ENCODE results near the gene STK4. TPM values are rescaled to one million over a fixed set of nuclear protein-coding genes. Genes with fewer than 3 reads are reported as not detected.

The STK4 gene
- total RNA-seq, 1 donor from 2014 or later, result 17.7 TPM

- Histone ChIP-seq H3K9me3 (ENCODE audit: control insufficient read depth in 3 of 3, low read length in 3 of 3) (no peaks in the 10 kb centered on the region), H3K27me3 (ENCODE audit: control insufficient read depth in 3 of 3, insufficient read depth in 3 of 3, low read length in 3 of 3) (no peaks in the 10 kb centered on the region), H3K36me3 (ENCODE audit: control insufficient read depth in 3 of 3, insufficient read depth in 3 of 3, low read length in 3 of 3) (peaks cover 55 to 81% (median 76%) of the 10 kb centered on the region in 3 donors), H3K9ac (ENCODE audit: low read depth in 1 of 3, low read length in 3 of 3) (no peak overlapping the region), H3K27ac (ENCODE audit: low read depth, low read length) (no peak overlapping the region), H3K4me1 (ENCODE audit: control insufficient read depth in 3 of 3, insufficient read depth in 3 of 3, low read length in 3 of 3) (peaks cover 0 to 3% (median 0%) of the 10 kb centered on the region in 3 donors), H3K4me3 (ENCODE audit: low read length in 3 of 3) (no peak overlapping the region)
Measured at GRCh38 chr20:44950368-44950767, 15.9 kb upstream of the STK4 start.

- Histone ChIP-seq H3K9me3 (ENCODE audit: control insufficient read depth in 3 of 3, low read length in 3 of 3) (no peaks in the 10 kb centered on the region), H3K4me3 (ENCODE audit: low read length in 3 of 3) (no peak overlapping the region), H3K27me3 (ENCODE audit: control insufficient read depth in 3 of 3, insufficient read depth in 3 of 3, low read length in 3 of 3) (no peaks in the 10 kb centered on the region), H3K9ac (ENCODE audit: low read depth in 1 of 3, low read length in 3 of 3) (no peak overlapping the region), H3K36me3 (ENCODE audit: control insufficient read depth in 3 of 3, insufficient read depth in 3 of 3, low read length in 3 of 3) (peaks cover 52 to 75% (median 74%) of the 10 kb centered on the region in 3 donors), H3K27ac (ENCODE audit: low read depth, low read length) (no peak overlapping the region), H3K4me1 (ENCODE audit: control insufficient read depth in 3 of 3, insufficient read depth in 3 of 3, low read length in 3 of 3) (no peaks in the 10 kb centered on the region)
Measured at GRCh38 chr20:44952731-44953130, 13.6 kb upstream of the STK4 start.

- Histone ChIP-seq H3K4me3 (ENCODE audit: low read length in 3 of 3) (no peak overlapping the region), H3K27me3 (ENCODE audit: control insufficient read depth in 3 of 3, insufficient read depth in 3 of 3, low read length in 3 of 3) (no peaks in the 10 kb centered on the region), H3K36me3 (ENCODE audit: control insufficient read depth in 3 of 3, insufficient read depth in 3 of 3, low read length in 3 of 3) (peaks cover 44 to 64% (median 64%) of the 10 kb centered on the region in 3 donors), H3K9ac (ENCODE audit: low read depth in 1 of 3, low read length in 3 of 3) (no peak overlapping the region), H3K4me1 (ENCODE audit: control insufficient read depth in 3 of 3, insufficient read depth in 3 of 3, low read length in 3 of 3) (peaks cover 3 to 4% (median 4%) of the 10 kb centered on the region in 3 donors), H3K27ac (ENCODE audit: low read depth, low read length) (no peak overlapping the region), H3K9me3 (ENCODE audit: control insufficient read depth in 3 of 3, low read length in 3 of 3) (no peaks in the 10 kb centered on the region)
Measured at GRCh38 chr20:44954211-44954610, 12.1 kb upstream of the STK4 start.

GRCh38 chr20:44955270-44955669 is 11.0 kb upstream of the STK4 start:
- Histone ChIP-seq H3K4me3 (ENCODE audit: low read length in 3 of 3) (no peak overlapping the region), H3K9ac (ENCODE audit: low read depth in 1 of 3, low read length in 3 of 3) (no peak overlapping the region), H3K27me3 (ENCODE audit: control insufficient read depth in 3 of 3, insufficient read depth in 3 of 3, low read length in 3 of 3) (no peaks in the 10 kb centered on the region), H3K9me3 (ENCODE audit: control insufficient read depth in 3 of 3, low read length in 3 of 3) (no peaks in the 10 kb centered on the region), H3K27ac (ENCODE audit: low read depth, low read length) (no peak overlapping the region), H3K4me1 (ENCODE audit: control insufficient read depth in 3 of 3, insufficient read depth in 3 of 3, low read length in 3 of 3) (peaks cover 8 to 10% (median 9%) of the 10 kb centered on the region in 3 donors), H3K36me3 (ENCODE audit: control insufficient read depth in 3 of 3, insufficient read depth in 3 of 3, low read length in 3 of 3) (peaks cover 38 to 58% (median 58%) of the 10 kb centered on the region in 3 donors)

- Histone ChIP-seq H3K36me3 (ENCODE audit: control insufficient read depth in 3 of 3, insufficient read depth in 3 of 3, low read length in 3 of 3) (peaks cover 29 to 47% (median 47%) of the 10 kb centered on the region in 3 donors), H3K9ac (ENCODE audit: low read depth in 1 of 3, low read length in 3 of 3) (no peak overlapping the region), H3K4me1 (ENCODE audit: control insufficient read depth in 3 of 3, insufficient read depth in 3 of 3, low read length in 3 of 3) (peaks cover 8 to 14% (median 9%) of the 10 kb centered on the region in 3 donors), H3K27ac (ENCODE audit: low read depth, low read length) (no peak overlapping the region), H3K9me3 (ENCODE audit: control insufficient read depth in 3 of 3, low read length in 3 of 3) (no peaks in the 10 kb centered on the region), H3K27me3 (ENCODE audit: control insufficient read depth in 3 of 3, insufficient read depth in 3 of 3, low read length in 3 of 3) (no peaks in the 10 kb centered on the region), H3K4me3 (ENCODE audit: low read length in 3 of 3) (no peak overlapping the region)
Measured at GRCh38 chr20:44956410-44956809, 9.9 kb upstream of the STK4 start.

- no peaks in the 10 kb centered on the region for H3K27me3 ChIP-seq (ENCODE audit: control insufficient read depth in 3 of 3, insufficient read depth in 3 of 3, low read length in 3 of 3)
- no peak overlapping the region for H3K4me3 ChIP-seq (ENCODE audit: low read length in 3 of 3)
- H3K4me1 ChIP-seq (ENCODE audit: control insufficient read depth in 3 of 3, insufficient read depth in 3 of 3, low read length in 3 of 3), result peaks cover 8 to 14% (median 9%) of the 10 kb centered on the region in 3 donors
- H3K36me3 ChIP-seq (ENCODE audit: control insufficient read depth in 3 of 3, insufficient read depth in 3 of 3, low read length in 3 of 3), result peaks cover 19 to 31% (median 28%) of the 10 kb centered on the region in 3 donors
- no peaks in the 10 kb centered on the region for H3K9me3 ChIP-seq (ENCODE audit: control insufficient read depth in 3 of 3, low read length in 3 of 3)
- no peak overlapping the region for H3K27ac ChIP-seq (ENCODE audit: low read depth, low read length)
- H3K9ac ChIP-seq (ENCODE audit: low read depth in 1 of 3, low read length in 3 of 3), result no peak overlapping the region
Measured at GRCh38 chr20:44958276-44958675, 8.0 kb upstream of the STK4 start.

- Histone ChIP-seq H3K27ac (ENCODE audit: low read depth, low read length) (peak overlapping the region; percentile 13), H3K36me3 (ENCODE audit: control insufficient read depth in 3 of 3, insufficient read depth in 3 of 3, low read length in 3 of 3) (peaks cover 12 to 22% (median 19%) of the 10 kb centered on the region in 3 donors), H3K27me3 (ENCODE audit: control insufficient read depth in 3 of 3, insufficient read depth in 3 of 3, low read length in 3 of 3) (no peaks in the 10 kb centered on the region), H3K4me1 (ENCODE audit: control insufficient read depth in 3 of 3, insufficient read depth in 3 of 3, low read length in 3 of 3) (peaks cover 8 to 14% (median 9%) of the 10 kb centered on the region in 3 donors), H3K9ac (ENCODE audit: low read depth in 1 of 3, low read length in 3 of 3) (peak overlapping the region; percentile 44 to 78 (median 68)), H3K4me3 (ENCODE audit: low read length in 3 of 3) (peak overlapping the region; percentile 77 to 87 (median 85)), H3K9me3 (ENCODE audit: control insufficient read depth in 3 of 3, low read length in 3 of 3) (no peaks in the 10 kb centered on the region)
Measured at GRCh38 chr20:44959082-44959637, 7.2 kb upstream of the STK4 start.

GRCh38 chr20:44959638-44960102 is 6.6 kb upstream of the STK4 start:
- Histone ChIP-seq H3K27ac (ENCODE audit: low read depth, low read length) (peak overlapping the region; percentile 23), H3K4me3 (ENCODE audit: low read length in 3 of 3) (peak overlapping the region; percentile 77 to 87 (median 85)), H3K27me3 (ENCODE audit: control insufficient read depth in 3 of 3, insufficient read depth in 3 of 3, low read length in 3 of 3) (no peaks in the 10 kb centered on the region), H3K9ac (ENCODE audit: low read depth in 1 of 3, low read length in 3 of 3) (peak overlapping the region; percentile 44 to 78 (median 68)), H3K36me3 (ENCODE audit: control insufficient read depth in 3 of 3, insufficient read depth in 3 of 3, low read length in 3 of 3) (peaks cover 9 to 17% (median 14%) of the 10 kb centered on the region in 3 donors), H3K4me1 (ENCODE audit: control insufficient read depth in 3 of 3, insufficient read depth in 3 of 3, low read length in 3 of 3) (peaks cover 8 to 14% (median 9%) of the 10 kb centered on the region in 3 donors), H3K9me3 (ENCODE audit: control insufficient read depth in 3 of 3, low read length in 3 of 3) (no peaks in the 10 kb centered on the region)

- Histone ChIP-seq H3K36me3 (ENCODE audit: control insufficient read depth in 3 of 3, insufficient read depth in 3 of 3, low read length in 3 of 3) (peaks cover 3 to 11% (median 8%) of the 10 kb centered on the region in 3 donors), H3K27me3 (ENCODE audit: control insufficient read depth in 3 of 3, insufficient read depth in 3 of 3, low read length in 3 of 3) (no peaks in the 10 kb centered on the region), H3K4me3 (ENCODE audit: low read length in 3 of 3) (peak within 1 kb of the TSS; percentile 77 to 87 (median 85)), H3K9me3 (ENCODE audit: control insufficient read depth in 3 of 3, low read length in 3 of 3) (no peaks in the 10 kb centered on the region), H3K9ac (ENCODE audit: low read depth in 1 of 3, low read length in 3 of 3) (peak within 1 kb of the TSS; percentile 68 to 78 (median 73)), H3K4me1 (ENCODE audit: control insufficient read depth in 3 of 3, insufficient read depth in 3 of 3, low read length in 3 of 3) (peaks cover 8 to 14% (median 9%) of the 10 kb centered on the region in 3 donors), H3K27ac (ENCODE audit: low read depth, low read length) (peak within 1 kb of the TSS; percentile 23)
Measured at GRCh38 chr20:44960103-44960852, 6.0 kb upstream of the STK4 start, which contains the start of gene TOMM34. TOMM34 (minus strand) TSS chr20:44960397; CDS start chr20:44960333, 64 bp downstream.

Measured in skeletal muscle tissue (tissue), 4 donors.